ENCODE data around the gene PRR35. TPM values are rescaled to one million over a fixed set of nuclear protein-coding genes. Genes with fewer than 3 reads are reported as not detected.

The PRR35 gene
- total and polyA plus RNA-seq, 2 experiments from 2014 or later: not detected

GRCh38 chr16:560701-561412, 663 bp downstream of the PRR35 start:
- H3K9me3 ChIP-seq (ENCODE audit: low read depth): no peaks in the 10 kb centered on the region
- no peak overlapping the region for H2AFZ ChIP-seq
- H3K9ac ChIP-seq: no peak overlapping the region
- no peaks in the 10 kb centered on the region for H3K9me2 ChIP-seq (ENCODE audit: insufficient read depth)
- WGBS, 2 experiments (ENCODE audit: low coverage in 1 of 2, low lambda C conversion rate in 2 of 2, missing lambda C conversion rate in 2 of 2): 8 to 29% methylated on average over 17 to 31 of the region's 54 CpGs
- no peak overlapping the region for H3K27ac ChIP-seq
- TF ChIP-seq EZH2phosphoT487 (IDR thresholded peaks at IDR 0.05; ENCODE audit: insufficient read depth, low read depth) (no peak), EZH2 (IDR thresholded peaks at IDR 0.05; ENCODE audit: insufficient read depth, poor library complexity, severe bottlenecking) (peak; percentile 89)
- no peak overlapping the region for H3K4me3 ChIP-seq
- no peaks in the 10 kb centered on the region for H4K20me1 ChIP-seq (ENCODE audit: insufficient read depth)
- in situ Hi-C loops (cut with MboI): no loop called here
- no peak for DNase-seq
- peaks cover 13% of the 10 kb centered on the region; the same call in 1 of the 2 replicates for H3K27me3 ChIP-seq (replicated peaks; ENCODE audit: insufficient read depth)
- no peaks in the 10 kb centered on the region for H3F3A ChIP-seq (ENCODE audit: insufficient read depth)
- H3K79me2 ChIP-seq (ENCODE audit: insufficient read depth): no peaks in the 10 kb centered on the region
- no peaks in the 10 kb centered on the region for H3K4me1 ChIP-seq (ENCODE audit: insufficient read depth)
- H3K36me3 ChIP-seq (ENCODE audit: low read depth): no peaks in the 10 kb centered on the region
- H3K4me2 ChIP-seq (ENCODE audit: unreplicated experiment): no peak overlapping the region

DNA sequence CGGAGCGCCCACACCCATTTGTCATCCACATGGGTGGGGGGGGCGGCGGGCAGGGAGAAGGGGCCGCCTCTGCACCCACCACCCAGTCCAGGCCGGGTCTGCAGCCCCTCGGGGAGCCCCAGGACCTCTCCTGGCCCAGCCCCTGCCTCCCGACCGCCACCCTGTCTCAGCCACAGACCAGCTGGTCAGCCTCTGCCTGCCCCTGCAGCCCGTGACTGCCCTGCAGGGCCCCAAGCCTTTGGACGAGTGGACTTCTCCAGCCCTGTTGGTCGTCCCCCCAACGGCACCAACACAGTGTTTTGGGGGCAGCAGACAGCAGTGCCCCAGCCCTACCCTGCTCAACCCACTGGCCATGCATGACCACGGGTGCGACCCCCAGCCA, 1.2 kb downstream of the PRR35 start:
- Histone ChIP-seq H3K9me2 (ENCODE audit: insufficient read depth) (no peaks in the 10 kb centered on the region), H3K27ac (no peak overlapping the region), H3F3A (ENCODE audit: insufficient read depth) (no peaks in the 10 kb centered on the region), H3K27me3 (replicated peaks; ENCODE audit: insufficient read depth) (peaks cover 13% of the 10 kb centered on the region; the same call in 1 of the 2 replicates), H3K79me2 (ENCODE audit: insufficient read depth) (no peaks in the 10 kb centered on the region), H3K9ac (no peak overlapping the region), H3K36me3 (ENCODE audit: low read depth) (no peaks in the 10 kb centered on the region), H3K4me1 (ENCODE audit: insufficient read depth) (no peaks in the 10 kb centered on the region), H2AFZ (no peak overlapping the region), H3K4me3 (no peak overlapping the region), H3K9me3 (ENCODE audit: low read depth) (no peaks in the 10 kb centered on the region), H4K20me1 (ENCODE audit: insufficient read depth) (no peaks in the 10 kb centered on the region), H3K4me2 (ENCODE audit: unreplicated experiment) (no peak overlapping the region)
- no peak for DNase-seq
- in situ Hi-C loops (cut with MboI): no loop called here
- TF ChIP-seq EZH2 (IDR thresholded peaks at IDR 0.05; ENCODE audit: insufficient read depth, poor library complexity, severe bottlenecking): no peak
- WGBS, 2 experiments (ENCODE audit: low coverage in 1 of 2, low lambda C conversion rate in 2 of 2, missing lambda C conversion rate in 2 of 2): 66 to 67% methylated on average over 8 to 10 of the region's 15 CpGs

DNA sequence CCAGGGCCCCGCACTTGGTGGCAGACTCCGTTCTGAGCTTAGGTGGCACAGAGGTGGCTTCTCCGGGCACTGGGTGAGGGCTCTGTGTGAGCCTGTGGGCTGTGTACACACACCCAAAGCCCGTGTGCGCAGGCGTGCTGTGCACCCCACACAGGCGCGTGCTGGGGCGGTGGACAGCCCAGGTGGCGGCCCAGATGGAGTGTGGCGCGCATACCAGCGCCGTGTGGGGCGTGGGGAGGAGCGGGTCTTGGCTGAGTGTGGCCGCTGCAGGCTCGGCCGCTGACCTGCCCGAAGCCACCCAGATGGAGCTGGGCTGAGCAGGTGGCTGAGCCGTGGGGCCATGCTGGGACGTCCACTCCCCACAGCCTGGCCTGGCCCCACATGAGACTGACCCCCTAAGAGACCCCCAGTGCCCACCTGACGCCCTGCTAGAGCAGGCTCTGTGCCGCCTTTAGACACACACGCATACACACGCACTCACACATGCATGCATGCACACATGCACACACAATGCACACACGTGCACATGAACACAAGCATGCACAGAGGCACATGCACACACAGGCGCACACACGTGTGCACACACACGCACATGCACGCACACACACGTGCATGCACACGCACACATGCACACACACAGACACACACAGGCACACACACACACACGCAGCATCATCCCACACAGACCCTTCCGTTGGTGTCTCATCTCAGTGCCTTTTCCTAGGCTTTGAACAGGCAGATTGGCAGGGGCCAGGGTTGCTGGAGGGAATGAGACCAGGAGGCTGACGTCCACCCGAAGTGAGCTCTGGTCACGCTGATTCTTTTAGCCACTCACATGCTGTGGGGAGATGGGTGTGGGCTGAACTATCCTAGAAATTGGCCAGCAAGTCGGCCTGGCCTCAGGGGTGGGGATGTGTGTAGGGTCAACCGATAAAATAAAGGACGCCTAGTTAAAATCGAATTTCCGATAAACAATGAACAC, 2.1 kb downstream of the PRR35 start:
- Histone ChIP-seq H3K9me3 (ENCODE audit: low read depth) (no peaks in the 10 kb centered on the region), H3K9ac (no peak overlapping the region), H3K4me2 (ENCODE audit: unreplicated experiment) (no peak overlapping the region), H3K27ac (no peak overlapping the region), H3K27me3 (replicated peaks; ENCODE audit: insufficient read depth) (peaks cover 13% of the 10 kb centered on the region; the same call in 1 of the 2 replicates), H3F3A (ENCODE audit: insufficient read depth) (no peaks in the 10 kb centered on the region), H4K20me1 (ENCODE audit: insufficient read depth) (no peaks in the 10 kb centered on the region), H3K9me2 (ENCODE audit: insufficient read depth) (no peaks in the 10 kb centered on the region), H3K4me3 (no peak overlapping the region), H2AFZ (no peak overlapping the region), H3K36me3 (ENCODE audit: low read depth) (no peaks in the 10 kb centered on the region), H3K4me1 (ENCODE audit: insufficient read depth) (no peaks in the 10 kb centered on the region), H3K79me2 (ENCODE audit: insufficient read depth) (no peaks in the 10 kb centered on the region)
- no peak for DNase-seq
- in situ Hi-C loops (cut with MboI): no loop called here
- 70 to 72% methylated on average over 39 to 43 of the region's 43 CpGs for WGBS, 2 experiments (ENCODE audit: low coverage in 1 of 2, low lambda C conversion rate in 2 of 2, missing lambda C conversion rate in 2 of 2)
- TF ChIP-seq EZH2 (IDR thresholded peaks at IDR 0.05; ENCODE audit: insufficient read depth, poor library complexity, severe bottlenecking) (no peak), EZH2phosphoT487 (IDR thresholded peaks at IDR 0.05; ENCODE audit: insufficient read depth, low read depth) (no peak)

DNA sequence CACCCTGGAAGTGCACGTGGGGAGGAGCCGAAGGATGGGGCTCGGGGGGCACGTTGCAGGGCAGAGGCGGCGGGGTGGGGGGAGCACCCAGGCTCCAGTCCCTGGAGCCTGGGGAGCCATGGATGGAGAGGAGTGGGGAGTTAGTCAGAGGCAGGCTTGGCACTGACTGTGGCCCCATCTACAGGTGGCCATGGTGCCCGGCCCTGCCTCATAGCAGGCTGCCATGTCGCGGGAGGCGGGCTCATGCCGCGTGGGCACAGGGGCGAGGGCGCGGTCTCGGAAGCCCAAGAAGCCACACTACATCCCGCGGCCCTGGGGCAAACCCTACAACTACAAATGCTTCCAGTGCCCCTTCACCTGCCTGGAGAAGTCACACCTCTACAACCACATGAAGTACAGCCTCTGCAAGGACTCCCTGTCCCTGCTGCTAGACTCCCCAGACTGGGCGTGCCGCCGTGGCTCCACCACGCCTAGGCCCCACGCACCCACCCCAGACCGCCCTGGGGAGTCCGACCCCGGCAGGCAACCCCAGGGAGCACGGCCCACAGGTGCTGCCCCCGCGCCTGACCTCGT, 3.0 kb downstream of the PRR35 start:
- H2AFZ ChIP-seq: no peak overlapping the region
- H3K79me2 ChIP-seq (ENCODE audit: insufficient read depth): no peaks in the 10 kb centered on the region
- H3K4me2 ChIP-seq (ENCODE audit: unreplicated experiment): no peak overlapping the region
- TF ChIP-seq EZH2 (IDR thresholded peaks at IDR 0.05; ENCODE audit: insufficient read depth, poor library complexity, severe bottlenecking) (no peak), EZH2phosphoT487 (IDR thresholded peaks at IDR 0.05; ENCODE audit: insufficient read depth, low read depth) (no peak)
- H3K9me2 ChIP-seq (ENCODE audit: insufficient read depth): no peaks in the 10 kb centered on the region
- no peaks in the 10 kb centered on the region for H3F3A ChIP-seq (ENCODE audit: insufficient read depth)
- no peak overlapping the region for H3K9ac ChIP-seq
- peaks cover 13% of the 10 kb centered on the region; the same call in 1 of the 2 replicates for H3K27me3 ChIP-seq (replicated peaks; ENCODE audit: insufficient read depth)
- no peaks in the 10 kb centered on the region for H4K20me1 ChIP-seq (ENCODE audit: insufficient read depth)
- H3K9me3 ChIP-seq (ENCODE audit: low read depth): no peaks in the 10 kb centered on the region
- in situ Hi-C loops (cut with MboI): no loop called here
- H3K27ac ChIP-seq: no peak overlapping the region
- DNase-seq: no peak
- H3K4me3 ChIP-seq: no peak overlapping the region
- H3K4me1 ChIP-seq (ENCODE audit: insufficient read depth): no peaks in the 10 kb centered on the region
- no peaks in the 10 kb centered on the region for H3K36me3 ChIP-seq (ENCODE audit: low read depth)
- WGBS, 2 experiments (ENCODE audit: low coverage in 1 of 2, low lambda C conversion rate in 2 of 2, missing lambda C conversion rate in 2 of 2): 86 to 88% methylated on average over 28 to 30 of the region's 30 CpGs
